Measurements from ENCODE around the gene HOXD11.

Gene HOXD11

GRCh38 chr2:176093145-176093897, 13.8 kb upstream of the HOXD11 start:
- no peak for DNase-seq (ENCODE audit: low read depth)

GRCh38 chr2:176093898-176094249, 13.2 kb upstream of the HOXD11 start:
- DNase-seq (ENCODE audit: low read depth), result no peak

- no peak for DNase-seq (ENCODE audit: low read depth)
Measured at GRCh38 chr2:176094349-176094748, 12.7 kb upstream of the HOXD11 start.

- no peak for DNase-seq (ENCODE audit: low read depth)
Measured at GRCh38 chr2:176095421-176095820, 11.7 kb upstream of the HOXD11 start.

- no peak for DNase-seq (ENCODE audit: low read depth)
Measured at GRCh38 chr2:176096243-176096985, 10.7 kb upstream of the HOXD11 start.

GRCh38 chr2:176096986-176097819, 9.9 kb upstream of the HOXD11 start:
- DNase-seq (ENCODE audit: low read depth), result peak; percentile 40

GRCh38 chr2:176097820-176098365, 9.2 kb upstream of the HOXD11 start:
- no peak for DNase-seq (ENCODE audit: low read depth)

- DNase-seq (ENCODE audit: low read depth), result no peak
Measured at GRCh38 chr2:176098366-176099158, 8.5 kb upstream of the HOXD11 start.

- no peak for DNase-seq (ENCODE audit: low read depth)
Measured at GRCh38 chr2:176099159-176099727, 7.8 kb upstream of the HOXD11 start.

GRCh38 chr2:176099728-176100546, 7.1 kb upstream of the HOXD11 start, which contains the start of gene HOXD12:
HOXD12 (plus strand) TSS chr2:176099795; CDS start chr2:176099802, 7 bp downstream.
- DNase-seq (ENCODE audit: low read depth), result no peak

- no peak for DNase-seq (ENCODE audit: low read depth)
Measured at GRCh38 chr2:176100547-176101140, 6.4 kb upstream of the HOXD11 start.

GRCh38 chr2:176101216-176101830, 5.8 kb upstream of the HOXD11 start:
- no peak for DNase-seq (ENCODE audit: low read depth)

GRCh38 chr2:176101842-176102241, 5.2 kb upstream of the HOXD11 start:
- DNase-seq (ENCODE audit: low read depth), result no peak

- DNase-seq (ENCODE audit: low read depth), result no peak
Measured at GRCh38 chr2:176102309-176102866, 4.7 kb upstream of the HOXD11 start.

GRCh38 chr2:176103194-176103593, 3.9 kb upstream of the HOXD11 start:
- DNase-seq (ENCODE audit: low read depth), result no peak

GRCh38 chr2:176103742-176104315, 3.3 kb upstream of the HOXD11 start:
- DNase-seq (ENCODE audit: low read depth), result no peak

GRCh38 chr2:176104316-176105077, 2.6 kb upstream of the HOXD11 start:
- no peak for DNase-seq (ENCODE audit: low read depth)
